CD14-positive monocyte (primary cell): ENCODE results near the gene VWF. TPM values are rescaled to one million over a fixed set of nuclear protein-coding genes. Genes with fewer than 3 reads are reported as not detected.

Experiments
- DNase-seq, 3 donors: peaks; one replicate each; pipeline ENCODE4 v3.0.0-alpha.2; 2011 to 2022
- H2AFZ ChIP-seq: 2 replicates; pipeline ENCODE4 v1.6.0; 2012; ENCODE audit warnings: mild to moderate bottlenecking, low read depth, low read length, inconsistent platforms; ENCODE audit not compliant: insufficient read depth, poor library complexity, severe bottlenecking
- H3K27ac ChIP-seq, 2 donors: 1 replicate in 1 of 2; 2 replicates in 1 of 2; pipeline ENCODE4 v1.5.1; 2012 to 2013; ENCODE audit warnings: low read length in 2 of 2, control low read depth in 1 of 2, inconsistent platforms in 1 of 2, low read depth in 1 of 2, mild to moderate bottlenecking in 1 of 2
- H3K27me3 ChIP-seq, 2 donors: one replicate each; pipeline versions ENCODE4 v1.6.0 to v1.6.1; 2011 to 2013; ENCODE audit warnings: low read length in 2 of 2; ENCODE audit not compliant: control insufficient read depth in 2 of 2, insufficient read depth in 2 of 2
- H3K36me3 ChIP-seq, 2 donors: replicated peaks in 1 of 2; 1 replicate in 1 of 2; 2 replicates in 1 of 2; pipeline versions ENCODE4 v1.5.1 to v1.6.1; 2012 to 2013; ENCODE audit warnings: low read length in 2 of 2, control low read depth in 1 of 2, inconsistent platforms in 1 of 2, mild to moderate bottlenecking in 1 of 2; ENCODE audit not compliant: insufficient read depth in 2 of 2, control insufficient read depth in 1 of 2
- H3K4me1 ChIP-seq, 2 donors: 1 replicate in 1 of 2; 2 replicates in 1 of 2; pipeline versions ENCODE4 v1.5.1 to v1.6.1; 2012 to 2013; ENCODE audit warnings: low read length in 2 of 2, control low read depth in 1 of 2, inconsistent platforms in 1 of 2, mild to moderate bottlenecking in 1 of 2, moderate library complexity in 1 of 2; ENCODE audit not compliant: insufficient read depth in 2 of 2, control insufficient read depth in 1 of 2
- H3K4me2 ChIP-seq: replicated peaks from 2 replicates; pipeline ENCODE3; 2012; ENCODE audit warnings: low read length, moderate library complexity, mild to moderate bottlenecking; ENCODE audit not compliant: poor library complexity, severe bottlenecking; ENCODE audit errors: extremely low read depth
- H3K4me3 ChIP-seq, 3 experiments: fragments of 200-600 bp in 1 of 3; sonication (generic) in 1 of 3; replicated peaks in 1 of 3; 1 replicate in 2 of 3; 2 replicates in 1 of 3; pipeline ENCODE4 v1.5.1; 2011 to 2013; ENCODE audit warnings: low read length in 3 of 3, mild to moderate bottlenecking in 3 of 3, control low read depth in 2 of 3, low read depth in 2 of 3, inconsistent platforms in 1 of 3, moderate library complexity in 1 of 3
- H3K79me2 ChIP-seq: 2 replicates; pipeline ENCODE4 v1.6.0; 2012; ENCODE audit warnings: mild to moderate bottlenecking, control low read depth, inconsistent platforms, low read length, moderate library complexity; ENCODE audit not compliant: insufficient read depth
- H3K9ac ChIP-seq: 2 replicates; pipeline ENCODE4 v1.6.0; 2017; ENCODE audit warnings: low read length, mild to moderate bottlenecking; ENCODE audit not compliant: insufficient read depth, poor library complexity, severe bottlenecking
- H3K9me3 ChIP-seq, 2 donors: replicated peaks in 1 of 2; 1 replicate in 1 of 2; 2 replicates in 1 of 2; pipeline versions ENCODE4 v1.5.1 to v1.6.1; 2012 to 2013; ENCODE audit warnings: low read length in 2 of 2, control low read depth in 1 of 2; ENCODE audit not compliant: control insufficient read depth in 1 of 2, insufficient read depth in 1 of 2
- H4K20me1 ChIP-seq: 2 replicates; pipeline ENCODE4 v1.6.0; 2012; ENCODE audit warnings: mild to moderate bottlenecking, low read length, control low read depth, moderate library complexity; ENCODE audit not compliant: insufficient read depth
- H3K27ac Mint-ChIP-seq, 7 donors: one replicate each; pipeline ENCODE4 v1.8.0; 2020; ENCODE audit warnings: mild to moderate bottlenecking in 7 of 7, mixed read lengths in 7 of 7, moderate library complexity in 6 of 7, inconsistent platforms in 2 of 7
- H3K27me3 Mint-ChIP-seq, 3 donors: one replicate each; pipeline ENCODE4 v1.8.0; 2021 to 2022; ENCODE audit warnings: low read depth in 3 of 3, mild to moderate bottlenecking in 3 of 3, mixed read lengths in 3 of 3, moderate library complexity in 3 of 3, inconsistent platforms in 1 of 3
- H3K36me3 Mint-ChIP-seq, 2 donors: one replicate each; pipeline ENCODE4 v1.8.0; 2020; ENCODE audit warnings: mixed read lengths in 2 of 2, inconsistent platforms in 1 of 2, mild to moderate bottlenecking in 1 of 2
- H3K4me1 Mint-ChIP-seq: one replicate; pipeline ENCODE4 v1.8.0; 2020; ENCODE audit warnings: mild to moderate bottlenecking, mixed read lengths
- H3K4me3 Mint-ChIP-seq, 2 donors: one replicate each; pipeline ENCODE4 v1.8.0; 2020; ENCODE audit warnings: mild to moderate bottlenecking in 2 of 2, mixed read lengths in 2 of 2, moderate library complexity in 1 of 2
- H3K9me3 Mint-ChIP-seq, 7 donors: one replicate each; pipeline ENCODE4 v1.8.0; 2020 to 2022; ENCODE audit warnings: mixed read lengths in 7 of 7, mild to moderate bottlenecking in 6 of 7, moderate library complexity in 6 of 7, inconsistent platforms in 2 of 7
- CTCF ChIP-seq: fragments of 200-600 bp; IDR thresholded peaks from one replicate; pipeline ENCODE4 v1.8.0; 2022; ENCODE audit warnings: antibody characterized with exemption, mild to moderate bottlenecking
- WGBS: methylation state at CpG from one replicate; pipeline ENCODE4 v1.1.5; 2013; ENCODE audit warnings: missing lambda C conversion rate; ENCODE audit not compliant: insufficient coverage; 5-methylcytosine and 5-hydroxymethylcytosine counted together
- intact Hi-C, 2 donors: fragments of 100-400 bp; cut with micrococcal nuclease; formaldehyde crosslinking; loops; one replicate each; pipeline versions ENCODE4 v1.15.0 to v1.15.1; 2023
- polyA plus RNA-seq, 3 donors: library from polyadenylated mRNA; depleted of rRNA in 1 of 3; unstranded in 2 of 3; stranded (reverse) in 1 of 3; fragments of 300-500 nt in 2 of 3; fragments of >200 nt in 1 of 3; fragmentation: Illumina TruSeq in 2 of 3; gene quantifications; 1 replicate in 2 of 3; 2 replicates in 1 of 3; pipeline ENCODE4 v1.2.3, GENCODE V29; 2012 to 2021

Gene VWF
- polyA plus RNA-seq, 3 donors, result 0.17 to 0.49 (median 0.48) TPM

GRCh38 chr12:5972387-5972786 lies 152.1 kb downstream of the VWF start:
- no peak overlapping the region for H3K4me3 ChIP-seq
- H4K20me1 ChIP-seq, result no peaks in the 10 kb centered on the region
- Mint-ChIP-seq H3K4me3 (no peak overlapping the region), H3K27ac (no peak overlapping the region), H3K4me1 (no peaks in the 10 kb centered on the region), H3K9me3 (no peaks in the 10 kb centered on the region), H3K36me3 (no peaks in the 10 kb centered on the region), H3K27me3 (peaks cover 0 to 7% (median 2%) of the 10 kb centered on the region in 3 donors)
- H3K4me2 ChIP-seq, result no peak overlapping the region
- H3K27me3 ChIP-seq, result no peaks in the 10 kb centered on the region
- H3K27ac ChIP-seq, result no peak overlapping the region
- TF ChIP-seq CTCF, result no peak
- H3K36me3 ChIP-seq, result no peaks in the 10 kb centered on the region
- H3K4me1 ChIP-seq, result no peaks in the 10 kb centered on the region
- H3K79me2 ChIP-seq, result no peaks in the 10 kb centered on the region
- DNase-seq, result no peak
- no peak overlapping the region for H3K9ac ChIP-seq
- 74% methylated on average over 7 of the region's 8 CpGs for WGBS
- no peaks in the 10 kb centered on the region for H3K9me3 ChIP-seq
- intact Hi-C loops, result no loop called here
- H2AFZ ChIP-seq, result no peak overlapping the region

GRCh38 chr12:5971194-5971850 lies 153.1 kb downstream of the VWF start:
- no peak overlapping the region for H3K9ac ChIP-seq
- WGBS, result 96% methylated on average over 10 of the region's 10 CpGs
- H4K20me1 ChIP-seq, result no peaks in the 10 kb centered on the region
- no peaks in the 10 kb centered on the region for H3K79me2 ChIP-seq
- no peak overlapping the region for H3K4me3 ChIP-seq
- no peak overlapping the region for H3K27ac ChIP-seq
- no peak for DNase-seq
- no peak overlapping the region for H2AFZ ChIP-seq
- intact Hi-C loops, result no loop called here
- no peak overlapping the region for H3K4me3 Mint-ChIP-seq
- no peaks in the 10 kb centered on the region for H3K27me3 ChIP-seq
- no peaks in the 10 kb centered on the region for H3K4me1 Mint-ChIP-seq
- no peaks in the 10 kb centered on the region for H3K36me3 Mint-ChIP-seq
- H3K4me2 ChIP-seq, result no peak overlapping the region
- TF ChIP-seq CTCF, result no peak
- H3K4me1 ChIP-seq, result no peaks in the 10 kb centered on the region
- H3K27ac Mint-ChIP-seq, result no peak overlapping the region
- no peaks in the 10 kb centered on the region for H3K9me3 ChIP-seq
- H3K27me3 Mint-ChIP-seq, result peaks cover 0 to 7% (median 2%) of the 10 kb centered on the region in 3 donors
- H3K36me3 ChIP-seq, result no peaks in the 10 kb centered on the region
- no peaks in the 10 kb centered on the region for H3K9me3 Mint-ChIP-seq
